K562 (cell line): ENCODE data around the gene ADAMTS14. TPM values are rescaled to one million over a fixed set of nuclear protein-coding genes. Genes with fewer than 3 reads are reported as not detected.

Source experiments
- ARID2 ChIP-seq: fragments of 450-650 bp; IDR thresholded peaks from 2 replicates; pipeline ENCODE4 v1.6.1; 2017; ENCODE audit warnings: antibody characterized with exemption, mild to moderate bottlenecking
- ARNT ChIP-seq, 2 experiments: fragments of 450-650 bp; IDR thresholded peaks; 2 replicates each; pipeline ENCODE4 v1.6.1; 2016; ENCODE audit warnings: mild to moderate bottlenecking in 1 of 2
- GATA2 ChIP-seq: sonication (generic); formaldehyde crosslinking; IDR thresholded peaks from 2 replicates; pipeline ENCODE4 v1.4.0; 2020; ENCODE audit warnings: mild to moderate bottlenecking, missing genetic modification reagents
- HSF4 ChIP-seq: fragments of 250-450 bp; sonication (Bioruptor Pico); IDR thresholded peaks from 2 replicates; pipeline ENCODE4 v2.1.2; 2022; ENCODE audit warnings: mild to moderate bottlenecking, moderate library complexity, borderline replicate concordance
- MCM5 ChIP-seq: fragments of 450-650 bp; IDR thresholded peaks from 2 replicates; pipeline ENCODE4 v1.6.1; 2016; ENCODE audit warnings: low read depth
- NFE2L1 ChIP-seq: fragments of 450-650 bp; IDR thresholded peaks from 2 replicates; pipeline ENCODE4 v1.6.1; 2016; ENCODE audit warnings: missing genetic modification characterization, low read depth, mild to moderate bottlenecking, missing compliant biosample characterization, moderate library complexity, borderline replicate concordance
- RAD51 ChIP-seq: fragments of 450-650 bp; IDR thresholded peaks from 2 replicates; pipeline ENCODE4 v1.7.1; 2016; ENCODE audit warnings: low read depth, mild to moderate bottlenecking, borderline replicate concordance
- TCF3 ChIP-seq: sonication (generic); formaldehyde crosslinking; IDR thresholded peaks from 2 replicates; pipeline ENCODE4 v1.4.0; 2020; ENCODE audit warnings: mild to moderate bottlenecking, missing genetic modification reagents
- THRAP3 ChIP-seq: fragments of 450-650 bp; IDR thresholded peaks from 2 replicates; pipeline ENCODE4 v1.6.1; 2016; ENCODE audit warnings: mild to moderate bottlenecking, inconsistent platforms, borderline replicate concordance
- ZHX1 ChIP-seq: fragments of 150-350 bp; conservative IDR thresholded peaks from 2 replicates; pipeline ENCODE4 v1.6.1; 2014; ENCODE audit warnings: low read length
- ZKSCAN8 ChIP-seq: fragments of 200-800 bp; sonication (Bioruptor generic); IDR thresholded peaks from 2 replicates; pipeline ENCODE4 v1.6.1; 2016; ENCODE audit warnings: missing genetic modification characterization, missing compliant biosample characterization
- ZNF77 ChIP-seq: fragments of 250-450 bp; sonication (Bioruptor Pico); IDR thresholded peaks from 2 replicates; pipeline ENCODE4 v1.5.0; 2020
- polyA plus RNA-seq, 8 experiments: library from polyadenylated mRNA; depleted of rRNA in 4 of 8; stranded (reverse) in 5 of 8; unstranded in 3 of 8; fragments of >200 nt; fragmentation: Nextera tagmentation in 2 of 8; fragmentation: Illumina TruSeq in 1 of 8; extraction: Ambion mirVana in 2 of 8; extraction: Trizol in 1 of 8; gene quantifications; 2 replicates each; pipeline versions ENCODE4 v1.2.1 to v1.2.3, GENCODE V29; 2011 to 2014; ENCODE audit warnings: inconsistent platforms in 1 of 8, missing spikeins in 1 of 8
- total RNA-seq, 7 experiments: library from RNA; depleted of rRNA in 6 of 7; stranded (reverse); fragments of >200 nt in 6 of 7; fragmentation: Illumina TruSeq in 2 of 7; extraction: Trizol in 2 of 7; gene quantifications; 2 replicates each; pipeline versions ENCODE4 v1.2.1 to v1.2.3, GENCODE V29; 2011 to 2021; ENCODE audit warnings: low replicate concordance in 1 of 7
- TF ChIP-seq, protein P1 (sequence below), 2 experiments: IDR thresholded peaks in 1 of 2; conservative IDR thresholded peaks in 1 of 2; 2 replicates each; pipeline ENCODE4 v1.6.1; 2016; ENCODE audit warnings: low read depth in 2 of 2, mild to moderate bottlenecking in 1 of 2, missing compliant biosample characterization in 1 of 2, missing genetic modification characterization in 1 of 2, moderate library complexity in 1 of 2
- TF ChIP-seq, protein P2 (sequence below): sonication (generic); formaldehyde crosslinking; IDR thresholded peaks from 2 replicates; pipeline ENCODE4 v1.5.0; 2020; ENCODE audit warnings: missing genetic modification reagents
- TF ChIP-seq, protein P3 (sequence below), 2 experiments: fragments of 450-650 bp; IDR thresholded peaks; 2 replicates each; pipeline ENCODE4 v1.6.1; 2018; ENCODE audit warnings: mild to moderate bottlenecking in 2 of 2, low read depth in 1 of 2; ENCODE audit not compliant: partially characterized antibody in 2 of 2
- TF ChIP-seq, protein P4 (sequence below): sonication (generic); IDR thresholded peaks from 2 replicates; pipeline ENCODE4 v1.6.1; 2016

The ADAMTS14 gene
- total and polyA plus RNA-seq, 9 of the 15 experiments (the other 6 are each of a cell fraction or from before 2014, with no cell fraction given) = 0.04 to 37.4 (median 15.9) TPM

DNA sequence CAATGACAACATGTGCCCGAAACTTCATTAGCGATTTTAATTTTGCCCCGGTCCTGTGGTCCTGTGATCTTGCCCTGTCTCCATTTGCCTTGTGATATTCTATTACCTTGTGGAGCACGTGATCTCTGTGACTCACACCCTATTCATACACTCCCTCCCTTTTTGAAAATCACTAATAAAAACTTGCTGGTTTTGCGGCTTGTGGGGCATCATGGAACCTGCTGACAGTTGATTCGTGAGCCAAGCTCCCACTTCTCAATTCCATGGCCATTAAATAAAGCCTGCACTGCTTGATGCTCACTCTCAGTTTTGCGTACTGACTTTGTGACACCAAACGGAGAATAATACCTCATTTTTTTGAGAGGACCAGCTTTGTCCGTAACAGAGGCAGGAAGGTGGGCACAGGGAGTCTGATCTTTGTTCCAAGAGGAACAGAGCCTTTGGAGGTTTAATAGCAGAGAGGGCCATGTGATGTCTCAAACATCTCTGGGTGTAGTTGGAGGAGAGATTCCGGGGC is 3.8 kb upstream of the ADAMTS14 start (continued):
- TF ChIP-seq, protein P1, sequence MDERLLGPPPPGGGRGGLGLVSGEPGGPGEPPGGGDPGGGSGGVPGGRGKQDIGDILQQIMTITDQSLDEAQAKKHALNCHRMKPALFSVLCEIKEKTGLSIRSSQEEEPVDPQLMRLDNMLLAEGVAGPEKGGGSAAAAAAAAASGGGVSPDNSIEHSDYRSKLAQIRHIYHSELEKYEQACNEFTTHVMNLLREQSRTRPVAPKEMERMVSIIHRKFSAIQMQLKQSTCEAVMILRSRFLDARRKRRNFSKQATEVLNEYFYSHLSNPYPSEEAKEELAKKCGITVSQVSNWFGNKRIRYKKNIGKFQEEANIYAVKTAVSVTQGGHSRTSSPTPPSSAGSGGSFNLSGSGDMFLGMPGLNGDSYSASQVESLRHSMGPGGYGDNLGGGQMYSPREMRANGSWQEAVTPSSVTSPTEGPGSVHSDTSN (CRISPR knock-in tag; IDR thresholded peaks at IDR 0.05; ENCODE audit: low read depth) = no peak
- TF ChIP-seq, protein P1 (tag; conservative IDR thresholded peaks at IDR 0.05; ENCODE audit: low read depth) = peak; percentile 26; the same call in 1 of the 2 replicates
- TF ChIP-seq HSF4 (CRISPR knock-in tag) (peak; percentile 62; the same call in 1 of the 2 replicates), RAD51 (peak; percentile 89), ZKSCAN8 (CRISPR knock-in tag) (no peak; the same call in 1 of the 2 replicates), NFE2L1 (tag) (0 out of 2 replicates have a peak, but pooled peaks have one; percentile 19), ARNT (IDR thresholded peaks at IDR 0.05) (no peak), GATA2 (CRISPR knock-in tag) (0 out of 2 replicates have a peak, but pooled peaks have one; percentile 16), ZNF77 (CRISPR knock-in tag) (no peak), ARID2 (no peak), THRAP3 (no peak), MCM5 (no peak), TCF3 (no peak), ZHX1 (no peak)
- TF ChIP-seq, protein P2, sequence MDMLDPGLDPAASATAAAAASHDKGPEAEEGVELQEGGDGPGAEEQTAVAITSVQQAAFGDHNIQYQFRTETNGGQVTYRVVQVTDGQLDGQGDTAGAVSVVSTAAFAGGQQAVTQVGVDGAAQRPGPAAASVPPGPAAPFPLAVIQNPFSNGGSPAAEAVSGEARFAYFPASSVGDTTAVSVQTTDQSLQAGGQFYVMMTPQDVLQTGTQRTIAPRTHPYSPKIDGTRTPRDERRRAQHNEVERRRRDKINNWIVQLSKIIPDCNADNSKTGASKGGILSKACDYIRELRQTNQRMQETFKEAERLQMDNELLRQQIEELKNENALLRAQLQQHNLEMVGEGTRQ (CRISPR knock-in tag) = peak; percentile 81
- TF ChIP-seq, protein P3, sequence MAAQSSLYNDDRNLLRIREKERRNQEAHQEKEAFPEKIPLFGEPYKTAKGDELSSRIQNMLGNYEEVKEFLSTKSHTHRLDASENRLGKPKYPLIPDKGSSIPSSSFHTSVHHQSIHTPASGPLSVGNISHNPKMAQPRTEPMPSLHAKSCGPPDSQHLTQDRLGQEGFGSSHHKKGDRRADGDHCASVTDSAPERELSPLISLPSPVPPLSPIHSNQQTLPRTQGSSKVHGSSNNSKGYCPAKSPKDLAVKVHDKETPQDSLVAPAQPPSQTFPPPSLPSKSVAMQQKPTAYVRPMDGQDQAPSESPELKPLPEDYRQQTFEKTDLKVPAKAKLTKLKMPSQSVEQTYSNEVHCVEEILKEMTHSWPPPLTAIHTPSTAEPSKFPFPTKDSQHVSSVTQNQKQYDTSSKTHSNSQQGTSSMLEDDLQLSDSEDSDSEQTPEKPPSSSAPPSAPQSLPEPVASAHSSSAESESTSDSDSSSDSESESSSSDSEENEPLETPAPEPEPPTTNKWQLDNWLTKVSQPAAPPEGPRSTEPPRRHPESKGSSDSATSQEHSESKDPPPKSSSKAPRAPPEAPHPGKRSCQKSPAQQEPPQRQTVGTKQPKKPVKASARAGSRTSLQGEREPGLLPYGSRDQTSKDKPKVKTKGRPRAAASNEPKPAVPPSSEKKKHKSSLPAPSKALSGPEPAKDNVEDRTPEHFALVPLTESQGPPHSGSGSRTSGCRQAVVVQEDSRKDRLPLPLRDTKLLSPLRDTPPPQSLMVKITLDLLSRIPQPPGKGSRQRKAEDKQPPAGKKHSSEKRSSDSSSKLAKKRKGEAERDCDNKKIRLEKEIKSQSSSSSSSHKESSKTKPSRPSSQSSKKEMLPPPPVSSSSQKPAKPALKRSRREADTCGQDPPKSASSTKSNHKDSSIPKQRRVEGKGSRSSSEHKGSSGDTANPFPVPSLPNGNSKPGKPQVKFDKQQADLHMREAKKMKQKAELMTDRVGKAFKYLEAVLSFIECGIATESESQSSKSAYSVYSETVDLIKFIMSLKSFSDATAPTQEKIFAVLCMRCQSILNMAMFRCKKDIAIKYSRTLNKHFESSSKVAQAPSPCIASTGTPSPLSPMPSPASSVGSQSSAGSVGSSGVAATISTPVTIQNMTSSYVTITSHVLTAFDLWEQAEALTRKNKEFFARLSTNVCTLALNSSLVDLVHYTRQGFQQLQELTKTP (IDR thresholded peaks at IDR 0.05; ENCODE audit: low read depth in 1 of 2, partially characterized antibody in 2 of 2) = peak; percentile 37 to 62
- TF ChIP-seq, protein P4, sequence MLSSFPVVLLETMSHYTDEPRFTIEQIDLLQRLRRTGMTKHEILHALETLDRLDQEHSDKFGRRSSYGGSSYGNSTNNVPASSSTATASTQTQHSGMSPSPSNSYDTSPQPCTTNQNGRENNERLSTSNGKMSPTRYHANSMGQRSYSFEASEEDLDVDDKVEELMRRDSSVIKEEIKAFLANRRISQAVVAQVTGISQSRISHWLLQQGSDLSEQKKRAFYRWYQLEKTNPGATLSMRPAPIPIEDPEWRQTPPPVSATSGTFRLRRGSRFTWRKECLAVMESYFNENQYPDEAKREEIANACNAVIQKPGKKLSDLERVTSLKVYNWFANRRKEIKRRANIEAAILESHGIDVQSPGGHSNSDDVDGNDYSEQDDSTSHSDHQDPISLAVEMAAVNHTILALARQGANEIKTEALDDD = no peak
